HUES64 (cell line): Measurements from ENCODE around the gene CTNNA2.

ENCODE experiments used
- H3K27ac ChIP-seq: 2 replicates; pipeline ENCODE4 v1.7.0; 2013; ENCODE audit warnings: low read depth, low read length, inconsistent platforms
- H3K27me3 ChIP-seq: 2 replicates; pipeline ENCODE4 v1.6.1; 2013; ENCODE audit warnings: mild to moderate bottlenecking, low read length; ENCODE audit not compliant: insufficient read depth
- H3K36me3 ChIP-seq: 2 replicates; pipeline ENCODE4 v1.6.1; 2013; ENCODE audit warnings: mild to moderate bottlenecking, low read length; ENCODE audit not compliant: insufficient read depth
- H3K4me1 ChIP-seq: 2 replicates; pipeline ENCODE4 v1.6.1; 2013; ENCODE audit warnings: mild to moderate bottlenecking, low read length, moderate library complexity; ENCODE audit not compliant: insufficient read depth
- H3K4me3 ChIP-seq: 2 replicates; pipeline ENCODE4 v1.5.1; 2013; ENCODE audit warnings: mild to moderate bottlenecking, low read length, moderate library complexity
- H3K9ac ChIP-seq: 2 replicates; pipeline ENCODE4 v1.6.1; 2013; ENCODE audit warnings: mild to moderate bottlenecking, low read depth, low read length
- H3K9me3 ChIP-seq: 2 replicates; pipeline ENCODE4 v1.6.1; 2013; ENCODE audit warnings: low read depth, low read length; ENCODE audit not compliant: insufficient read depth
- WGBS: fragments of 150-250, 120-280 bp; methylation state at CpG from one replicate; pipeline ENCODE4 v1.1.7; 2013; ENCODE audit warnings: missing lambda C conversion rate; 5-methylcytosine and 5-hydroxymethylcytosine counted together

CTNNA2 gene

DNA sequence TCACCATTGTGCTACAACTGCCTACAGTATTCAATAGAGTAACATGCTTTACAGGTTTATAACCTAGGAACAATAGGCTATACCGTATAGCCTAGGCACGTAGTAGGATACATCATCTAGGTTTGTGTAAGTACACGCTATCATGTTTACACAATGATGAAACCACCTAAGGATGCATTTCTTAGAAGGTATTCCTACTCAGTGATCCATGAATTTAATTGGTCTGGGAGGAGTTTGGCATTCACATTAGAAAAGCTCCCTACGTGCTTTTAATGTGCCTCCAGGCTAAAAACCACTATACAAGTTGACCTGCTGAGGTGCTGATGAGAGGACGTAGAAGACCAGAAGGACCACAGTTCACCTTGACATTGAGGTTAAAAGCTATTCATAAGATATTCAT is 946.2 kb downstream of the CTNNA2 start:
- H3K9ac ChIP-seq, result no peak overlapping the region
- H3K4me1 ChIP-seq, result peaks cover 49% of the 10 kb centered on the region
- H3K9me3 ChIP-seq, result no peaks in the 10 kb centered on the region
- no peaks in the 10 kb centered on the region for H3K27me3 ChIP-seq
- no peak overlapping the region for H3K4me3 ChIP-seq
- WGBS, result 65% methylated on average over 4 of the region's 5 CpGs
- H3K27ac ChIP-seq, result no peak overlapping the region
- no peaks in the 10 kb centered on the region for H3K36me3 ChIP-seq

DNA sequence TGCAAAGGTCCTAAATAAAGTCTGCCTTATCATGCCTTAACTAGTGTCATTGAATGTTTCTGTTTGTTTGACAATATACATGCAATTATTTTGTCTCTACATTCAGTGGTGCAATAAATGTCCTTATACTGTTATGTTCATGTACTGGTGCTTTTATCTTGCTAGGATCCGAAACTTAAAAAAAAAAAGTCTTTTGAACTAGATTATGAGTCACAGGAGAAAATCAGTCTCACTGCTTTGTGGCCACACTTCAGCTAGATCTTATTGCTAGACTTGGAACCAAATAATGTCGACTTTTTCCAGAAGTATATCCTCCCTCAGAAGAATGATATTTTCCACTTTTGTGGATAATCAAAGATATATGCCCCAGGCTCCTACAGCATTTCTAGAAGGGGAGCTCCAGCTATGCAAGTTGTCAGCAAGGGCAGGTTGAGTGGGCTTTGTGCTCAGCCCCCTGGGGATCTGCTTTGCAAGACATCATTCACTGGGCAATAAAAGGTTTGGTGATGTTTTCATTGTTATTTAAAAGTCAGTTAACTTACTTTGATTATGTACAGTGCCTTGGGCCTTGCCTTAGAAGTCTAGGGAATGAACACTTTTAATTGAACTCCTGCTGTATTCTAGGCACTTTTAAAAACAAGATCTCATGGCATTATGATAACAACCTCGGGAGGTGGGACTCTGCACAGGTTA is 948.8 kb downstream of the CTNNA2 start:
- Histone ChIP-seq H3K9ac (no peak overlapping the region), H3K4me3 (no peak overlapping the region), H3K36me3 (no peaks in the 10 kb centered on the region), H3K9me3 (no peaks in the 10 kb centered on the region), H3K27me3 (no peaks in the 10 kb centered on the region), H3K27ac (peak overlapping the region; percentile 39; the same call in 1 of the 2 replicates), H3K4me1 (peaks cover 66% of the 10 kb centered on the region)
- WGBS, result 72% methylated on average over 3 of the region's 3 CpGs

DNA sequence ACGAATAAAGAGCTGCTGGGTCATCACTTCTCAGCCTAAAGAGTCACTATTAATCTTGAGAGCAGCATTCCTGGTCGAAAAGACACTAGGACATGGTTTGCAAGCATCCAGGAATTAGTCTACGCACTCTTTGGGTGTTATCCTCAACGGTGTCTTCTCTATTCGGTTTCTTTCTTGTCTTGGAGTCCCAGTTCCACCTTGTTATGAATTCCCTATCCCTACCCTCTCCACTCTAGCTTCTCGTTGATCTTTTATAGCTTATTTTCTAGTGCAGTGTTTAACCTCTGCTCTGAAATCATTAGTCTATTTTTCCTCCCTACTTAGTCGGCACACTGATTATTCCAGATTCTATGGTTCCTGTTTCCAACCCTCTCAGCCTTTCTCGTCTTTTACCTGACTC is 949.8 kb downstream of the CTNNA2 start:
- no peak overlapping the region for H3K4me3 ChIP-seq
- WGBS, result 89% methylated on average over 8 of the region's 8 CpGs
- no peak overlapping the region for H3K9ac ChIP-seq
- H3K4me1 ChIP-seq, result peaks cover 64% of the 10 kb centered on the region
- no peaks in the 10 kb centered on the region for H3K9me3 ChIP-seq
- no peaks in the 10 kb centered on the region for H3K36me3 ChIP-seq
- no peaks in the 10 kb centered on the region for H3K27me3 ChIP-seq
- no peak overlapping the region for H3K27ac ChIP-seq

DNA sequence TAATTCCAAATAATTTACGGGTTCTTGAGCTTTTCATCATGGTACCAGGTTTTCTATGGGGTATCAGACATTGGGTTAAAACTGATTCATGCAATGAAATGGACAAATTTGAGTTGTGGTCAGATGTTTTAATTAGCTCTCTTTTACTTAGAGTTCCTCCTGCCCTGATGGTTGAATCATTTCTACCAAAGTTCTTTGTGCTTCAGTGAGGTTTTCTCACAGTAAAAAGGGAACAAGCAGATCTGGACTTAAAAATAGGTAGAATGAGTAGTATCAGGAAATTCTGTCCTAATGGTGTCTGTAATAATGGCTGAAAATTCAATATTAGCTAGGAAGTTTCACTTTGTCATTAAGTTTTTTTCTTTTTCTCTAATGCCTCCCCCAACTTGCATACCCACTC is 951.4 kb downstream of the CTNNA2 start:
- H3K4me3 ChIP-seq, result no peak overlapping the region
- H3K27ac ChIP-seq, result no peak overlapping the region
- no peaks in the 10 kb centered on the region for H3K36me3 ChIP-seq
- no peak overlapping the region for H3K9ac ChIP-seq
- H3K4me1 ChIP-seq, result peaks cover 57% of the 10 kb centered on the region
- H3K27me3 ChIP-seq, result no peaks in the 10 kb centered on the region
- no peaks in the 10 kb centered on the region for H3K9me3 ChIP-seq
- 100% methylated on average over 1 of the region's 1 CpG for WGBS

DNA sequence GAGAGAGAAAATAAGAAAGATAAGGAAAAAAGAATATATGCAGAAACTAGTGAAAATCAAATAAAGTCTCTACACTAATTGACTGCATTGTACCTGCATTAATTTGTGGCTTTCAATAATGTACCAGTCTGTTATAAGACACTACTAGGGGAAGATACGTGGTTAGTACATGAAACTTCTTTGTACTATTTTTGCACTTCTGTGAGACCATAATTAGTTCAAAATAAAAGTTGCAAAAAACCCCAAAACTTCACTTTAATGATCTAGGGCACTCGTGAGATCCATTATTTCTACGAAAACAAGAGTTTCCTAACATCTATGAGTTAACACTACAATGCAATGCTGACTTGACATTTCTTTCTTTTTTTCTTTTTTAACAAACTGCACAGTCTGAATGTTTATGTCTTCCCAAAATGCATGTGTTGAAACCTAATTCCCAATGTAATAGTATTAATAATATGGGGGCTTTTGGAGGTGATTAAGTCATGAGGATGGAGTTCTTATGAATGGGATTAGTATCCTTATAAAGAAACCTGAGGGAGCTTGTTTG is 954.5 kb downstream of the CTNNA2 start:
- no peak overlapping the region for H3K9ac ChIP-seq
- no peaks in the 10 kb centered on the region for H3K27me3 ChIP-seq
- no peak overlapping the region for H3K4me3 ChIP-seq
- no peaks in the 10 kb centered on the region for H3K36me3 ChIP-seq
- peaks cover 27% of the 10 kb centered on the region for H3K4me1 ChIP-seq
- 0 out of 2 replicates have a peak, but pooled peaks cover 10% of the 10 kb centered on the region for H3K9me3 ChIP-seq
- H3K27ac ChIP-seq, result no peak overlapping the region
- 93% methylated on average over 3 of the region's 3 CpGs for WGBS

DNA sequence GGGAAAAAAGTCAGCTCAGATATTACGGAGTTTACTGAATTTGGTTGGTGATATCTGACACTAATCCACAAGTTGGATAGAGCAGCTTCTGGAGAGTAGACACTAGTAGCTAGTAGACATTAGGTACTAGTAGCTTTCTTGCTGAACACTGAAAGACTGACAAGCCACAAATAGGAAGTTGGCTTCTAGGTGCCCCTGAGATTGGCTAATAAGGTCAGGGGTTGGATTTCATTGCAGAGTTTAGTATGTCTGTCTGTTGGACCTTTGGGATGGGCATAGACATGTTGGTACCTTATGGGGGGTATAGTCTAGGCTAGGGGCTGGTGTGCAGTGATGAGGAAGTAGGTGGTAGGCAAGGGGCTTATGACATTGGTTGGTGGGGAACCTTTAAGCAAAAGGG is 956.6 kb downstream of the CTNNA2 start:
- no peak overlapping the region for H3K4me3 ChIP-seq
- no peak overlapping the region for H3K9ac ChIP-seq
- H3K27ac ChIP-seq, result no peak overlapping the region
- H3K27me3 ChIP-seq, result no peaks in the 10 kb centered on the region
- H3K36me3 ChIP-seq, result no peaks in the 10 kb centered on the region
- 98% methylated on average over 1 of the region's 1 CpG for WGBS
- H3K4me1 ChIP-seq, result peaks cover 18% of the 10 kb centered on the region
- H3K9me3 ChIP-seq, result 0 out of 2 replicates have a peak, but pooled peaks cover 10% of the 10 kb centered on the region

DNA sequence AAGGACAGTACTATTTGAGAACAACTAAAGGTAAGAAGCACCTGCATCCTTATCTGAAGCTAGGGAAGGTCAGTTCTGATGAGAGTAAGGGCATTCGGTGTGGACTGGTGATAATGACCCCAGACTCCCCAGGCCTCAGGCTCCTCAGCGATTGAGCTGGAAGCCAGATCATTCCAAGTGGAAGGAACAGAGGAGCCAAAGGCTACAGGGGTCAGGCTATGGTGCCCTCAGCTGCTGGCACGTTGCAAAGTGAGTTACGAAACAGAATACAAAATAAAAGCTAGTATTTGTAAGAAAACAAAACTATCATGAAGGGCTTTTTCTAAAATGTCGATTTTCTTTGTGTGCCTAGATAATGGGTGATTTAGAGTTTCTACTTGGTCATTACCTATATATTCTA is 960.2 kb downstream of the CTNNA2 start:
- no peak overlapping the region for H3K4me3 ChIP-seq
- no peak overlapping the region for H3K27ac ChIP-seq
- H3K36me3 ChIP-seq, result no peaks in the 10 kb centered on the region
- H3K9ac ChIP-seq, result no peak overlapping the region
- no peaks in the 10 kb centered on the region for H3K27me3 ChIP-seq
- no peaks in the 10 kb centered on the region for H3K4me1 ChIP-seq
- 0 out of 2 replicates have a peak, but pooled peaks cover 10% of the 10 kb centered on the region for H3K9me3 ChIP-seq
- WGBS, result 93% methylated on average over 4 of the region's 5 CpGs

DNA sequence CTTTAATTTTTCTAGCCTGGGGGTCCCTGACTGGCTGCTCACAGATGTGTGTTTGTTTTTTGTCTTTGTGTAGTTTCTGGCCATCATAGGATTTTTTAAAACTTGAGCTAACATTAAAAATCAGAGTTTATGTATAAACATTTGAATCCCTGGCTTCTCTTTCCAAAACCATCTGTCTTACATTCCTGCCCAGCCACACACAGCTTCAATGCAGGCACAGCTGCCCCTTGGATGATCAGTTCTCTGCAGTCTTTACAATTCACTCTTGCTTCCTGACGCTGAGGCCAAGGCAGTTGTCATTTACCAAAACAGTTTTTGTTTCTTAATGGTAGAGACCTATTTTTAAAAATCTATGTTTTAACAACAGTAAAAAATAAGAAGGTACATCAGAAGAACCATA is 960.9 kb downstream of the CTNNA2 start:
- H3K4me3 ChIP-seq, result no peak overlapping the region
- no peaks in the 10 kb centered on the region for H3K27me3 ChIP-seq
- no peak overlapping the region for H3K27ac ChIP-seq
- no CpG with 5 or more reads among the region's 1 CpG for WGBS
- H3K36me3 ChIP-seq, result no peaks in the 10 kb centered on the region
- no peak overlapping the region for H3K9ac ChIP-seq
- H3K4me1 ChIP-seq, result no peaks in the 10 kb centered on the region
- H3K9me3 ChIP-seq, result 0 out of 2 replicates have a peak, but pooled peaks cover 10% of the 10 kb centered on the region

DNA sequence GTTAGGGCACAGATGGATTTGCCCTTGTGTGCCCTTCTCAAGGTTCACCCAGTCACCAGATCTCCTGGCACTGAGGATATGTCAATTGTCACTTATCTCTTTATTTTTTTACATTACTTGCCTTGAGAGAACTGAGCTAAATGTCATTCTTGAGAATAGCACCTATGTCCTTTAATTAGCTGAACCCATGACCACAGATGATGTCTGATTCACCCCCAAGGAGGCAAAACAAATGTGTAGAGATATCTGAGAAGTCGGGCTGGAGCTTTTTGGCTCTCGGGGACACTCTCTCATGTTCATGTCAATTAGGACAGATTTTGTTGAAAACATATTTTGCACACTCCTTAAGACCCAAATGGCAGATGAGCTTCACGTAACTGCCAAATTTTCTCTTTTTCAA is 963.1 kb downstream of the CTNNA2 start:
- Histone ChIP-seq H3K4me3 (no peak overlapping the region), H3K4me1 (no peaks in the 10 kb centered on the region), H3K36me3 (no peaks in the 10 kb centered on the region), H3K27me3 (no peaks in the 10 kb centered on the region), H3K9me3 (0 out of 2 replicates have a peak, but pooled peaks cover 5% of the 10 kb centered on the region), H3K9ac (no peak overlapping the region), H3K27ac (no peak overlapping the region)
- 89% methylated on average over 3 of the region's 3 CpGs for whole genome bisulfite sequencing

DNA sequence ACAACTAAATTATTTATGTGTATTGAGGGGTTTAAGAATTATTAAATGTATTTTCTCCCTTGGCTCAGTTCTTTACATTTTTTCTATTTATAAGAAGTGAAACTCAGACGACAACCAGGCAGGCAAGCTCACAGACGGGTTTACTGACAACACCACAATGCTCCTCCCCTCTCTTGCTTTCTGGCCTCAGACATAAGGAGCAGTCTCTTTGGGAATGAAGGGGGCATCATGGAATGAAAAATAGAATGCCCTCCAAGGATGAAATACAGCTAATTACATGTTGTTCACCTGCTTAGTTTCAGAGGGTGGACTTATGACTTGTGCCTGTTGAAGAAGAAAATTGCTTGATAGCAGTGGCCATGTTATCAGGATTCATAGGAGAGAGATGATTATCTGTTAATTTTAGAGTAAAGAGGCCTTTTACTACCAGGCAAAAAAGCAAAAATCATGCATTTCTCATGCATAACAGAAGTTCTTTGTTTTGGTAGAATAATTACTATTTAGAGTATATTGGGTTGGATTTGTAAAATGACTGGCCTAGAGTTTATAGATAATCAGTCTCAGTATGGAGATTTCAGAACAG is 963.8 kb downstream of the CTNNA2 start:
- no peak overlapping the region for H3K4me3 ChIP-seq
- no peaks in the 10 kb centered on the region for H3K4me1 ChIP-seq
- H3K27ac ChIP-seq, result no peak overlapping the region
- WGBS, result 83% methylated on average over 2 of the region's 2 CpGs
- no peaks in the 10 kb centered on the region for H3K9me3 ChIP-seq
- no peaks in the 10 kb centered on the region for H3K36me3 ChIP-seq
- no peaks in the 10 kb centered on the region for H3K27me3 ChIP-seq
- no peak overlapping the region for H3K9ac ChIP-seq

DNA sequence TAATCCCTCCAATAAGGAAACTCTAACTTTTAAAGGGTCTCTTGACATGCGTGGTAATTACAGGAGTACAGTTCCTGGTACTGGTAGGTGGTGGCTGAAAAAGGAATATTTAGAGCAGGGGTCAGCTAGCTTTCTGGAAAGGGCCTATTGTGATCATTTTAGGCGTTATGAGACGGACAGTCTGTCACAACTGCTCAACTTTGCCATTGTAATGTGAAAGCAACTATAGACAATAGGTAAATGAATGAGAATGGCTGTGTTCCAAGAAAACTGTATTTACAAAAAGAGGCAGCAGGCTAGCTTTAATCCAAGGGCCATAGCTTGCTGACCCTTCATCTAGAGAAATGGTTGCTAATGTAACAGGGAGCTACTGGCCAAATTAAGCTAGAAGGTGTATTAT is 969.4 kb downstream of the CTNNA2 start:
- WGBS, result 95% methylated on average over 3 of the region's 3 CpGs

More for the DNA sequence above, 969.4 kb downstream of the CTNNA2 start:
- Histone ChIP-seq H3K9ac (no peak overlapping the region), H3K9me3 (no peaks in the 10 kb centered on the region), H3K27ac (no peak overlapping the region), H3K27me3 (no peaks in the 10 kb centered on the region), H3K4me3 (no peak overlapping the region), H3K36me3 (no peaks in the 10 kb centered on the region), H3K4me1 (peaks cover 3% of the 10 kb centered on the region; the same call in 1 of the 2 replicates)
